ENCODE measurements around the gene POLR2B. TPM values are rescaled to one million over a fixed set of nuclear protein-coding genes. Genes with fewer than 3 reads are reported as not detected.
"Not testable (repeated sequence)": the region's sequence is repeated elsewhere in the genome, so short reads cannot be mapped to it uniquely, and the experiment has no call there.

POLR2B gene
- 95.2 TPM for polyA plus RNA-seq (2012; ENCODE audit: insufficient read depth, insufficient read length)

DNA sequence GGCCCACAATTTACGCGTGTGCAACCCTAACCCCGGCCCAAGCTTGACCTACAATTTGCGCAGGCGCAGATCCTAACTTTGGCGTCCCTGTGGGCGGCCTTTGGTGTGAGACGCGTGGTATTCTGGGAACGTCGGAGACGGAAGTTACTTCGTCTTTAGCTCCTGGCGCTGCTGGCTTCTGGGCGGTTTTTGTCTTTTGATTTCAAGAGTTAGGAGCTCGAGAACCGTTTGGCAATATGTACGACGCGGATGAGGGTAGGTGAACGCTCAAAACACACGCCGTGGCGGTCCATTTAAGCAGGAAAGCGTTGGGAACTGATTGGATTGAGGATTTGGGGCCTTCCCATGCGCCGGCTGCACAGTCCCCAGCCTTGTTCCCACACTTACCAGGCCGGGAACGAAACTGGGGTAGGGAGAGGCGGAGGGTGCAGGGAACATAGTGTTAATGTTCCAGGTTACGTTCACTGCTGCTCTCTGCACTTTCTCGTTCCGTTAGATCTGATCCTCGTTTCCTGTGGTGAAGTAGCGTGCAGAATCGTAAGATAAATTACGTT, at the start of gene POLR2B:
Gene POLR2B (plus strand): TSS at position 147 of the 554 bp plus-strand sequence. CDS start 90 bp downstream, at position 237.
- peak; percentile 93 for DNase-seq (ENCODE audit: low read depth, low spot score)
- peak within 1 kb of the TSS; percentile 100 for H3K4me3 ChIP-seq (ENCODE audit: low read length)

DNA sequence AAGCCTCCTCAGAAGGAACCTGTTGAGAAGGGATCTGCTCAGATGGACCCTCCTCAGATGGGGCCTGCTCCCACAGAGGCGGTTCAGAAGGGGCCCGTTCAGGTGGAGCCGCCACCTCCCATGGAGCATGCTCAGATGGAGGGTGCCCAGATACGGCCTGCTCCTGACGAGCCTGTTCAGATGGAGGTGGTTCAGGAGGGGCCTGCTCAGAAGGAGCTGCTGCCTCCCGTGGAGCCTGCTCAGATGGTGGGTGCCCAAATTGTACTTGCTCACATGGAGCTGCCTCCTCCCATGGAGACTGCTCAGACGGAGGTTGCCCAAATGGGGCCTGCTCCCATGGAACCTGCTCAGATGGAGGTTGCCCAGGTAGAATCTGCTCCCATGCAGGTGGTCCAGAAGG, 48.1 kb upstream of the POLR2B start:
- DNase-seq (ENCODE audit: low read depth, low spot score) = no peak
- no peak overlapping the region for H3K4me3 ChIP-seq (ENCODE audit: low read length)

DNA sequence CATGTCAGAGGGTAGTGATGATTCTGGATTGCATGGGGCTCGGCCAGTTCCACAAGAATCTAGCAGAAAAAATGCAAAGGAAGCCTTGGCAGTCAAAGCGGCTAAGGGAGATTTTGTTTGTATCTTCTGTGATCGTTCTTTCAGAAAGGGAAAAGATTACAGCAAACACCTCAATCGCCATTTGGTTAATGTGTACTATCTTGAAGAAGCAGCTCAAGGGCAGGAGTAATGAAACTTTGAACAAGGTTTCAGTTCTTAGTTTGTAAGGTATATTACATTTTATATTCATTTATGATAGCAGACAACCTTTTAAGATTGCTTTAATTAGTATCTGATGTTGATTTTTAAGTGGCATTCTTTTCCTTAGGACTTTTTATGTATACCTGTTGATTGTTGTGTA, 46.8 kb upstream of the POLR2B start:
- no peak overlapping the region for H3K4me3 ChIP-seq (ENCODE audit: low read length)
- DNase-seq (ENCODE audit: low read depth, low spot score) = no peak

DNA sequence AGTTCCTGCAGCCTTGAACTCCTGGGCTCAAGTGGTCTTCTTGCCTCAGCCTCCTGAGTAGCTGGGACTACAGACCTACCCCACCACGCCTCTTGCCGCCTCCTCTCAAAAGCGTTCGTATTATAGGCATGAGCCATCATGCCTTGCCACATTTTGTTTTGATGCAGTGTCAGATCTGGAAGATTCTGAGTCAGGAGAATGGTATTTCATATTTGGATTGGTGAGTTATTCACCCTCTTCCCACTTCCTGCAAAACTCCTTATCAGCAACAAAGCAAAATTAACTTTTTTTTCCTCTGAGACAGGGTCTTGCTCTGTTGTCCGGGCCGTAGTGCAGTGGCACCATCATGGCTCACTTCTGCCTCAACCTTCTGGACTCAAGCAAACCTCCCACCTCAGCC, 41.4 kb upstream of the POLR2B start:
- no peak overlapping the region for H3K4me3 ChIP-seq (ENCODE audit: low read length)
- DNase-seq (ENCODE audit: low read depth, low spot score) = no peak

DNA sequence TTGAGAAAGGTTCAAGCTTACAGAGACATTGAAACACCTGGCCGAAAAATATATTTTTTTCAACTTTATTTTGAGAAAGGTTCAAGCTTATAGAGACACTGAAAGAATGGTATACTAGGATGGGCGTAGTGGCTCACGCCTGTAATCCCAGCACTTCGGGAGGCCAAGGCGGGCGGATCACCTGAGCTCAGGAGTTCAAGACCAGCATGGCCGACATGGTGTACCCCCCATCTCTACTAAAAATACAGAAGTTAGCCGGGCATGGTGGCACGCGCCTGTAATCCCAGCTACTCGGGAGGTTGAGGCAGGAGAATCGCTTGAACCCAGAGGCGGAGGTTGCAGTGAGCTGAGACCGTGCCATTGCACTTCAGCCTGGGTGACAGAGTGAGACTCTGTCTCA, 38.9 kb upstream of the POLR2B start:
- DNase-seq (ENCODE audit: low read depth, low spot score); H3K4me3 ChIP-seq (ENCODE audit: low read length): not testable (repeated sequence)

DNA sequence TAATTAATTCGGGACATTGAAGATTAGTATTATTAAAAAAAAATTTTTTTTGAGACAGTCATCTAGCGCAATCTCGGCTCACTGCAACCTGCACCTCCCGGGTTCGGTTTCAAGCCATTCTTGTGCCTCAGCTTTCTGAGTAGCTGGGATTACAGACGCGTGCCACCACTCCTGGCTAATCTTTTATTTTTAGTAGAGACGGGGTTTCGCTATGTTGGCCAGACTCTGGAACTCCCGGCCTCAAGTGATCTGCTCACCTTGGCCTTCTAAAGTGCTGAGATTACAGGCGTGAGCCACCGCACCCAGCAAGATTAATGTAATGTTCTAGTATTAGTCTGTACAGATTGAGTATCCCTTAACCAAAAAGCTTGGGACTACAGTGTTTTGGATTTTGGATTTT, 38.3 kb upstream of the POLR2B start:
- no peak for DNase-seq (ENCODE audit: low read depth, low spot score)
- H3K4me3 ChIP-seq (ENCODE audit: low read length) = no peak overlapping the region

DNA sequence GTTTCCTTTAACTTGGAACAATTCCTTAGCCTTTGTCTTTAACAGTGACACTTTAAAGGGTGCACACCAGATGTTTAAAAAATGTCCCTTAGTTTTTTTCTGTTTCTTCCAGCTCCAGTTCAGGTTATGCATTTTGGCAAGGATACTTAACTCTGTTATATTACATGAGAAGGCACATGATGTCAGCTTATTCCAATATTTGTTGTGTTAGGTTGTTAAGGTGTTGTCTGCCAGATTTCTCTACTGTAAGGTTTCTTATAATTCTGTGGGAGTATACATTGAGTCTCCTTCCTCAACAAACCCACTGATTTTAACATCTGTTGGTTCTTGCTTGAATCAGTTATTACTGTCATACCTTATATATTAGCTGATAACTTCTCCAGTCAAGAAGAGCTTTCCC, 37.7 kb upstream of the POLR2B start:
- no peak overlapping the region for H3K4me3 ChIP-seq (ENCODE audit: low read length)
- DNase-seq (ENCODE audit: low read depth, low spot score) = no peak

DNA sequence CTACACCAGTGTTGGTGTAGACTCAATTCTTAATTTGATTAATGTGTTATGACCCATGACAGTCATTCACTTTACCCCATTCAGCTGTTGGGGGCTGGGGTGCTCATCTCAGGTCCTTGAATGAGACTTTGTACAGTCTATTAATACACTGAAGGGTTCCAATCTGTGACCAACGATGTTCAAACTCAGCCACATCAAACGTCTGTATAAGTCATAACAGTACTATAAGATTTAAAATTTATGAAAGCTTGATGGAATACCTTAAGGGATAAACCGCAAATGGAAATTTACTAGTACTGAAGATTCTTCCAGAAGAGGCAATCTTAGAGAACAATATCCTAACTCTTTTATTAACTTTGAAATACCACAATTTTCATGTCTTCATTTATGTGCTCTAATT, 37.3 kb upstream of the POLR2B start:
- no peak overlapping the region for H3K4me3 ChIP-seq (ENCODE audit: low read length)
- no peak for DNase-seq (ENCODE audit: low read depth, low spot score)

DNA sequence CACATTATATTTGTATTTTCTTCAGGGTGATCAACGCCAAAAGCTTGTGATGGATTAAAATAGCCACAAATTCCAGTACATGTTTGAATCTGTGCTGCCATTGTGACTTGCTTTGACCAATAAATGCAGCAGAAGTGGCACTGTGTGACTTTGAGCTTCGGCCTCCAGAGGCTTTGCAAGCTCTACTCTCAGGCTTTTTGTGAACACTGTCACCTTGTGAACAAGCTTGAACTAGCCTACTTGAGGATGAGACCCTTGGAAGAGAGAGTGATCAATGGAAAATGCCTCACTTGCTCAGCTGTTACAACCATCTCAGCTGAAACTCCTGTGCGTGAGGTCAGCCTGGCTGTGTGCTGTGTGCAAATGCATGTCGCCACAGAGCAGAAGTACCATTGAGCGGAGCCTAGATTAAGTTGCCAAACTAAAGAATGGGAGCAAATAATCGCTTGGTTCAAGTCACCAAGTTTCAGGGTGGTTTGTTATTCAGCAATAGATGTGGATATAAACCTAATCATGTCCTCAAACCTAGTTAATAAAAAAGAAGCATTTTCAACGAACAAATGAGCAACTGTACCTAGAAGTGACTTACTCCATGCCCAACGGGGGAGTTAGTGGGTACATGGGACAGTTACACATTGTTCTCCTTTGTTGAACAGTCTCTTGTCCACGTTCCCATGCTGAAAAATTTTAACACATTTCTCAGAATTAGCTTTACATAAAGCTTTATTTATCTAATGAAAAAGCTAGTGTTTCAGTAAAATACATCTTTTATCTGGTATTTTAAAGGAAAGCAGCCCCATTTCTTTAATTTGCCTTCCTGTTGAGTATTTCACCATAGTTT, 24.8 kb upstream of the POLR2B start:
- no peak for DNase-seq (ENCODE audit: low read depth, low spot score)
- no peak overlapping the region for H3K4me3 ChIP-seq (ENCODE audit: low read length)

DNA sequence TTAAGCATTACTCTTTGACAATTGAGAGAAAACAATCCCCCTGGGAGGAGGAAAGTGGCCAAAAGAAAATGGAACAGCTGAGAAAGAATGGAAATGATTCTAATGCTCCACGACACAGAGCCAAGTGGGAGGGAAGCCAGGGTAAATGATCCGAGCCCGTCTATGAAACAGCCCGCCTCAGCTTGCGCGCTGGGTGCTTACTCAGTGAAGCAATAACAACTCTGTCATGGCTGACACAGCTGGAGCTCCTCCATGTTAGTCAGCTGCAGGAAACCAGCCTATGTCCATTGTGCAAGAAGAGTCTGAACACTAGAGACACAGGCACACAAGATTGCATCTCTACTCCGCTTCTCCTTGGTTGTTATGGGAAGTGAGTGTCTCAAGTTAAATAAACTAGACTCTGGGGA, 20.6 kb upstream of the POLR2B start:
- no peak for DNase-seq (ENCODE audit: low read depth, low spot score)

DNA sequence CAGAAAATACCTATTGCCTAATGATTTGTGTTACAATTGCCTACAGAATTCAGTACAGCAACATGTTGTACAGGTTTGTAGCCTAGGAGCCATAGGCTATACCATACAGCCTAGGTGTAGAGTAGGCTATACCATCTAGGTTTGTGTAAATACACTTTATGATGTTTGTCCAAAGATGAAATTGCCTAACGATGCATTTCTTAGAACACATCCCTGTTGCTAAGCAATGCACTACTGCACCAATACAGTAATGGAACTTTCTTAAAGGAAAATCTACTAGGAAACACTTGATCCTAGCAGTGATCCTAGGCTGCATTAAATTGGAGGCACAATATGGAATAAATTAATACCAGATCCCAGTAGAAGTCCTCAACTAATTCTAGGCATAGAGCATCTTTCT, 19.6 kb upstream of the POLR2B start:
- no peak overlapping the region for H3K4me3 ChIP-seq (ENCODE audit: low read length)
- no peak for DNase-seq (ENCODE audit: low read depth, low spot score)

More for the DNA sequence above, 20.6 kb upstream of the POLR2B start:
- H3K4me3 ChIP-seq (ENCODE audit: low read length) = no peak overlapping the region

DNA sequence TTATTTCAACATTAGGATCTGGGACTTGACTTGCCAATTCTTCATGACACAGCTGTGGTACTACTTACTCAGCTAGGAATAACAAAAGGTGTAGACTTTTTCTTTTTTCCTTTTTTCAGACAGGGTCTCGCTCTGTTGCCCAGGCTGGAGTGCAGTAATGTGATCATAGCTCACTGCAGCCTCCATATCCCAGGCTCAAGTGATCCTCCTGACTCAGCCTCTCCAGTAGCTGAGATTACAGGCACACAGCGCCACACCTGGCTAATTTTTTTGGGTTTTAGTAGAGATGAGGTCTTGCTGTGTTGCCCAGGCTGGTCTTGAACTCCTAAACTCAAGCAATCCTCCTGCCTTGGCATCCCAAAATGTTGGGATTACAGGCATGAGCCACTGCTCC, 17.6 kb upstream of the POLR2B start:
- H3K4me3 ChIP-seq (ENCODE audit: low read length) = no peak overlapping the region
- no peak for DNase-seq (ENCODE audit: low read depth, low spot score)

DNA sequence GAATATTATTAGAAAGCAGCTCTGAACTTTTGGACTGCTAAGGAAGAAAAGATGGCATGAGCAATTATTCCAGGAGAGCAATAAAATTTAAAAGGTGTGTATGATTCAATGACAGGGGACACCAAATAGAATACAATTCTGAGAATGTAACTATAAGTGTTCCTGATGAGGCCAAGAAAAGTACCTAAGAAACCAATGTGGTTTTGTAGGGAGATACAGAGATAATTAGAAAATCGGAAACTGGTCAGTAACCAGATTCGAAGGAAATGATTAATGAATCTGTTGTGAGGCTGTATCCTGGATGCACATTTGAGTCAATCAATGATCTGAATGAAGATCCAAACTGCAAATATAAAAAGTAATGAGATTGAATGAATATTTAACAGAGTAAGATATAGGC, 7.3 kb upstream of the POLR2B start:
- H3K4me3 ChIP-seq (ENCODE audit: low read length) = no peak overlapping the region
- no peak for DNase-seq (ENCODE audit: low read depth, low spot score)

DNA sequence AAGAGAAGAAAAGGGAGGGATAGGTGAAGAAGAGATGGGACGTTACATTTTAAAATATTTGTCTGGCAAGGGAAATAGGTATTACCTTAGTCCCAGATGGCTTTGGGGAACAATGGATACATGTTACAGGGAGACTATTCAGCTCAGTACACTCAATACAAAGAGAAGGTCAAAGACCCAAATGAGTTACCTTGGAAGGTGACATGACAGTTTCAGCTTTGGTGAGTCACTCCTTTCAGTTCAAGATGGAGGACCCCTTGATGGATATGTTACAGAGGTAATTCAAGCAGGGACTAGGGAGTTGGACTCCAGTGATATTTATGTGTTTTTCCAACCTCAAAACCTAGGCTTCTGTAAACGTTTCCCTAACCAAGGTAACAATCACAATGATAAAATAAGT, 6.3 kb upstream of the POLR2B start:
- no peak for DNase-seq (ENCODE audit: low read depth, low spot score)
- no peak overlapping the region for H3K4me3 ChIP-seq (ENCODE audit: low read length)

DNA sequence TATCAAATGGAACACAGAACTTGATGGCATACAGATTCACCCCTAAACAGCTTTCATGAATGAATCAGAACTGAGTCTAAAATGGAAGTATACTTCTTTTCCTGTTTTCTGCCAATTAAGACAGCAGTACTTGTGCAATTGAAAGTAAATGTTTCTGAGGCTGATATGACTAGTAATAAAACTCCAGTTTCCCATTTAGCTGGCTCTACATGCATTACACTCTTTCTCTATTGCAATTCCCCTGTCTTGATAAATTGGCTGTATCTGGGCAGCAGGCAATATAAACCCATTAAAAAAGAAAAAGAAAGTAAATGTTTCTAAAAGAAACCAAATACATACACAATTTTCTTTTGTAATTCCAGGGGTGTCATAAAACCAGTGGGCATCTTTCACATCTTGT, 5.9 kb upstream of the POLR2B start:
- no peak for DNase-seq (ENCODE audit: low read depth, low spot score)
- H3K4me3 ChIP-seq (ENCODE audit: low read length) = no peak overlapping the region

DNA sequence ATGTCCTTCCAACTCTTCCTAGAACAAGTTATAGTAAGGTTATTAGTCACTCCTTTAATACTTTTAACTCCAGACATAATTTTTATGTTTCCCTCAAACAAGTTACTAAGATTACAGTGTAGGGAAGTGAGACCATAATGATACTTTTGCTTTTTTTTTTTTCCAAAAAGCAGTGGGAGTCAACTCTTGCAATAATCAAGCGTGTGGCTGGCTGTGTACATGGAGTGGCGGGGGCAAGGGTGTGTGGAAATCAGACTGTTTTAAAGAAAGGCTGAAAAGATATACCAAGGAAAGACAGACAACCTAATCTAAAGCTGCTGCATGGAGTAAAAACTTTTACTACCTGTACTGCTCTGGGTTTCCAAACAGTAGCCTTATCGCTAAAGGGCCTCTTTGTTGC, 5.4 kb upstream of the POLR2B start:
- no peak for DNase-seq (ENCODE audit: low read depth, low spot score)
- H3K4me3 ChIP-seq (ENCODE audit: low read length) = no peak overlapping the region

DNA sequence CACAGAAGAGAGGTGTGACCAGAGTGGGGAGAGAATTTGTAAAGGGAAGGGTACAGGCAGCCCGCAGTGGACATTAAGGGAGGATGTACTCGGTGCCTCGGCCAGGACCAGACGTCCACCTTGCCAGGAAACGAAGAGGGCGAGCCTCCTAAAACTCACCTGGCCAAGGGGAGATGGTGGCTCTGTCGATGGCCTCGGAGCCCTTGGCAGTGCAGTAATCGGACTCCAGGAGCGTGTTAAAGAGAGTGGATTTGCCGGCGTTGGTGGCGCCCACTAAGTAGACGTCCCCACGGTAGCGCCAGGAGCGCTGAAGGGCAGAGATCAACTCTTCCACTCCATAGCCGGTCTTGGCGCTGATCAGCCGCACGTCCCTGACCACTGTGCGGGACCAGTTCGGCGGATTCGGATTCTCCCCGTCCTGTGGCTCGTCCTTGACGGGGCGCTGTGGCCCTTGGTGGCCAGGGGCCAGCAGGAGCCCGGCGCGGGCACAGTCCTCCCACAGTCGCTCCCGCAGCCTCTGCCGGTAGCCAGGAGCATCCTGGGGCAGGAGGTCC, 2.3 kb upstream of the POLR2B start:
- no peak for DNase-seq (ENCODE audit: low read depth, low spot score)
- H3K4me3 ChIP-seq (ENCODE audit: low read length) = peak overlapping the region; percentile 100

DNA sequence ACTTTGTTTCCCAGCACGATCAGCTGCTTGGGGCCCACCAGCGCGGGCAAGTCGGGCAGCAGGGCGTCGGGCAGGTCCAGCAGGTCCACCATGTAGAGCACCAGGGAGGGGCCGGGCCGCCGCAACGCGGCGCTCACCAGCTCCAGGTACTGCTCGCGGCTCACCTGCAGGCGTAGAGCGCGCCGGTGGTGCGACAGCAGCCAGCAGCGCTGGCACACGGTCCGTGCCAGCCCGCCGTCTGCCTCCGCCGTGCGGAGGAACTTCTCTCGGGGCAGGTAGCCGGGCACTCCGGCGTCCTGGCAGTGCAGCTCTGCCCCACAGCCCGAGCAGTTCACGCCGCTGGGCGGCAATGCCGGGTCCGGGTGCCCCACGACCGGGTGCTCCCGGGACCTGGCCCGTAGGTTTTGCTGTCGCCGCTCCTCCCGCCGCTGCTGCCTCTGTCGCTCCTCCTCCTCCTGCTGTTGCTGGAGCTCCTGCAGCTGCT, 1.8 kb upstream of the POLR2B start:
- no peak for DNase-seq (ENCODE audit: low read depth, low spot score)
- H3K4me3 ChIP-seq (ENCODE audit: low read length) = peak overlapping the region; percentile 100

DNA sequence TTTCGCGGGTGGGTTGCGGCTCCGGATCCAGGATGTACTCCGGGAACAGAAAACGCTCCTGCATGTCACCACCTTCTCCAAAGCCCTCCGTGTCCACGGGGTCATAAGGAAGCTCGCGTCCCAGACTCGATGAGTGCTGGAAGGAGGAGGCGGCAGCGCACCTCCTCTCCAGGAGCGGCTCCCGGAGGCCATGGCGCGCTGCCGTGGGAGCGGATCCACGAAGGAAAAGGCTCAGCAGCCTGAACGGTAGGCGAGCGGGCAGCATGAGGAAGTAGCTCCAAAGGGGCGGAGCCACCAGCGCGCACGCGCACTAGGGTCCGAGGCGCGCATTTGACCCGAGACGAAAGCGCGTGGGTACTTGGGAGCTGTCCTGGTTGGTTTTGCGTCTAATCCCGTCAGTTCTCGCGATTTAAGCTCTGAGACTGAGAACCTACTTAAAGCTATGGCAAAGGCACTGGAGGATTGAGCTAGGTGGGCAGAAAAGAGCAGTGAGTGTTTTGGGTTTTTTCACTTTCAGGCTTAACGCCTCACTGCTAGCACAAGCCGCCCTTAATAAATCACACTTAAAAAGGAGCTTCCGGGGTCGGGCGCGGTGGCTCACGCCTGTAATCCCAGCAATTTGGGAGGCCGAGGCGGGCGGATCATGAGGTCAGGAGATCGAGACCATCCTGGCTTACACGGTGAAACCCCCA, 1.2 kb upstream of the POLR2B start, which contains the start of gene NOA1:
Gene NOA1 (minus strand): TSS at position 286 of the 692 bp plus-strand sequence. CDS start 21 bp downstream, at position 265.
- H3K4me3 ChIP-seq (ENCODE audit: low read length) = peak within 1 kb of the TSS; percentile 100
- DNase-seq (ENCODE audit: low read depth, low spot score) = peak; percentile 99
